Neural cell (in vitro differentiated cells): ENCODE measurements around the gene FAP. TPM values are rescaled to one million over a fixed set of nuclear protein-coding genes. Genes with fewer than 3 reads are reported as not detected.

ENCODE experiments used
- H2AFZ ChIP-seq: fragments of 200-600, 300-800 bp; sonication (generic), shearing (Covaris generic); 2 replicates; pipeline ENCODE4 v1.6.0; 2014; ENCODE audit warnings: low read depth, mild to moderate bottlenecking, antibody characterized with exemption, low read length, moderate library complexity
- H3F3A ChIP-seq: fragments of 200-600 bp; shearing (Covaris generic); 2 replicates; pipeline ENCODE4 v1.6.1; 2016; ENCODE audit warnings: mild to moderate bottlenecking, moderate library complexity, mixed read lengths, antibody characterized with exemption, low read length; ENCODE audit not compliant: insufficient read depth, poor library complexity, severe bottlenecking
- H3K27ac ChIP-seq: fragments of 200-600, 300-800 bp; sonication (generic), shearing (Covaris generic); 2 replicates; pipeline ENCODE4 v1.5.1; 2014; ENCODE audit warnings: mild to moderate bottlenecking, low read length, moderate library complexity
- H3K27me3 ChIP-seq: fragments of 300-800, 200-600 bp; sonication (generic), shearing (Covaris generic); 2 replicates; pipeline ENCODE4 v1.6.0; 2014; ENCODE audit warnings: mild to moderate bottlenecking, low read depth, low read length, moderate library complexity; ENCODE audit not compliant: insufficient read depth
- H3K36me3 ChIP-seq: fragments of 300-800, 200-600 bp; sonication (generic), shearing (Covaris generic); 2 replicates; pipeline ENCODE4 v1.5.1; 2014; ENCODE audit warnings: mild to moderate bottlenecking, antibody characterized with exemption, low read length, moderate library complexity; ENCODE audit not compliant: insufficient read depth
- H3K4me2 ChIP-seq: fragments of 300-800, 200-600 bp; sonication (generic), shearing (Covaris generic); 2 replicates; pipeline ENCODE4 v1.6.0; 2014; ENCODE audit warnings: mild to moderate bottlenecking, low read length
- H3K4me3 ChIP-seq: fragments of 300-800, 200-600 bp; sonication (generic), shearing (Covaris generic); 2 replicates; pipeline ENCODE4 v1.5.1; 2014; ENCODE audit warnings: mild to moderate bottlenecking, low read length, moderate library complexity
- H3K79me2 ChIP-seq: fragments of 200-600 bp; shearing (Covaris generic); replicated peaks from 2 replicates; pipeline ENCODE4 v1.6.0; 2014; ENCODE audit warnings: mild to moderate bottlenecking, low read length, moderate library complexity; ENCODE audit not compliant: insufficient read depth
- H3K9ac ChIP-seq: fragments of 300-800, 200-600 bp; sonication (generic), shearing (Covaris generic); 2 replicates; pipeline ENCODE4 v1.6.1; 2016; ENCODE audit warnings: mild to moderate bottlenecking, low read length, mixed read lengths
- H3K9me2 ChIP-seq: fragments of 200-600 bp; shearing (Covaris generic); 2 replicates; pipeline ENCODE4 v1.6.1; 2016; ENCODE audit warnings: mild to moderate bottlenecking, low read length, mixed read lengths; ENCODE audit not compliant: insufficient read depth
- H3K9me3 ChIP-seq: fragments of 200-600, 300-800 bp; sonication (generic), shearing (Covaris generic); 2 replicates; pipeline ENCODE4 v1.6.1; 2016; ENCODE audit warnings: mild to moderate bottlenecking, mixed run types, low read length, moderate library complexity, mixed read lengths
- H4K20me1 ChIP-seq: fragments of 200-600 bp; shearing (Covaris generic); 2 replicates; pipeline ENCODE4 v1.6.1; 2016; ENCODE audit warnings: mild to moderate bottlenecking, mixed run types; ENCODE audit not compliant: insufficient read depth
- EP300 ChIP-seq: fragments of 450-650 bp; conservative IDR thresholded peaks from 2 replicates; pipeline ENCODE4 v1.6.1; 2014; ENCODE audit warnings: antibody characterized with exemption, mild to moderate bottlenecking, moderate library complexity; ENCODE audit not compliant: poor library complexity, severe bottlenecking
- EZH2 ChIP-seq: fragments of 200-600, 300-800 bp; shearing (Covaris generic), sonication (generic); IDR thresholded peaks from 2 replicates; pipeline ENCODE4 v1.6.1; 2014; ENCODE audit warnings: antibody characterized with exemption, low read length, borderline replicate concordance, mild to moderate bottlenecking; ENCODE audit not compliant: insufficient read depth, poor library complexity, severe bottlenecking
- MXI1 ChIP-seq: fragments of 450-650 bp; conservative IDR thresholded peaks from 2 replicates; pipeline ENCODE4 v1.6.1; 2014; ENCODE audit warnings: antibody characterized with exemption, mild to moderate bottlenecking; ENCODE audit not compliant: poor library complexity, severe bottlenecking
- POLR2AphosphoS5 ChIP-seq: IDR thresholded peaks from 2 replicates; pipeline ENCODE4 v1.6.1; 2012
- RAD21 ChIP-seq: fragments of 450-650 bp; conservative IDR thresholded peaks from 2 replicates; pipeline ENCODE4 v1.6.1; 2014; ENCODE audit warnings: antibody characterized with exemption, mild to moderate bottlenecking, moderate library complexity
- SMC3 ChIP-seq: fragments of 450-650 bp; conservative IDR thresholded peaks from 2 replicates; pipeline ENCODE4 v1.6.1; 2014; ENCODE audit warnings: antibody characterized with exemption, mild to moderate bottlenecking, moderate library complexity; ENCODE audit not compliant: poor library complexity
- TAF1 ChIP-seq: IDR thresholded peaks from 2 replicates; pipeline ENCODE4 v1.6.1; 2012; ENCODE audit warnings: low read depth
- polyA plus RNA-seq: library from polyadenylated mRNA; depleted of rRNA; stranded (reverse); fragments of >200 nt; gene quantifications from 2 replicates; pipeline ENCODE4 v1.2.3, GENCODE V29; 2014
- TF ChIP-seq, protein P1 (sequence below): IDR thresholded peaks from 2 replicates; pipeline ENCODE4 v1.6.1; 2012; ENCODE audit warnings: borderline replicate concordance
- TF ChIP-seq, protein P2 (sequence below): fragments of 450-650 bp; IDR thresholded peaks from 2 replicates; pipeline ENCODE4 v1.5.1; 2014; ENCODE audit warnings: antibody characterized with exemption, mild to moderate bottlenecking, moderate library complexity; ENCODE audit not compliant: poor library complexity, severe bottlenecking

FAP gene
- polyA plus RNA-seq, 1 donor from 2014 or later, result 0.16 TPM

DNA sequence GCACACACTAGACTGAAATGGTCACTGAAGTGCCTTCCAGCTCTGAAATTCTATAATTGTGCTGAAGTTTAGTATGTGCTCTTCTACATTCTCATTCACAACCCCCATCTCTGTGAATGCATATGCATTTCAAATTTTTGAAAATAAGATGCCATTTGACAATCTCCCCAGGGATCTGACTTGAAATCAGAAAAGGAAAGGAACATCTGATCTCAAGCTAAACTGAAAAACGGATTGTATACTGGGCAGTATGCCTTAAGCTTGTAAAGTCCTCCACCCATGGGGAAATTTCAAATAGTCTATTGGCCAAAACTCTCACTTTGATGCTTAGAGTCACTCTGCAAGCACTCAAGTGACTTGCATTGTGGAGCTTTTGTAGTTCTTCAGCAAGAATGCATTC, 22.9 kb downstream of the FAP start:
- no peak overlapping the region for H3K27ac ChIP-seq
- no peak overlapping the region for H3K4me3 ChIP-seq
- H3K79me2 ChIP-seq, result no peaks in the 10 kb centered on the region
- H3K36me3 ChIP-seq, result no peaks in the 10 kb centered on the region
- H2AFZ ChIP-seq, result no peak overlapping the region
- H3K9ac ChIP-seq, result no peak overlapping the region
- H3K9me3 ChIP-seq, result no peaks in the 10 kb centered on the region
- H3K27me3 ChIP-seq, result no peaks in the 10 kb centered on the region
- no peak for TF ChIP-seq TAF1
- TF ChIP-seq EZH2, result no peak
- TF ChIP-seq, protein P1, sequence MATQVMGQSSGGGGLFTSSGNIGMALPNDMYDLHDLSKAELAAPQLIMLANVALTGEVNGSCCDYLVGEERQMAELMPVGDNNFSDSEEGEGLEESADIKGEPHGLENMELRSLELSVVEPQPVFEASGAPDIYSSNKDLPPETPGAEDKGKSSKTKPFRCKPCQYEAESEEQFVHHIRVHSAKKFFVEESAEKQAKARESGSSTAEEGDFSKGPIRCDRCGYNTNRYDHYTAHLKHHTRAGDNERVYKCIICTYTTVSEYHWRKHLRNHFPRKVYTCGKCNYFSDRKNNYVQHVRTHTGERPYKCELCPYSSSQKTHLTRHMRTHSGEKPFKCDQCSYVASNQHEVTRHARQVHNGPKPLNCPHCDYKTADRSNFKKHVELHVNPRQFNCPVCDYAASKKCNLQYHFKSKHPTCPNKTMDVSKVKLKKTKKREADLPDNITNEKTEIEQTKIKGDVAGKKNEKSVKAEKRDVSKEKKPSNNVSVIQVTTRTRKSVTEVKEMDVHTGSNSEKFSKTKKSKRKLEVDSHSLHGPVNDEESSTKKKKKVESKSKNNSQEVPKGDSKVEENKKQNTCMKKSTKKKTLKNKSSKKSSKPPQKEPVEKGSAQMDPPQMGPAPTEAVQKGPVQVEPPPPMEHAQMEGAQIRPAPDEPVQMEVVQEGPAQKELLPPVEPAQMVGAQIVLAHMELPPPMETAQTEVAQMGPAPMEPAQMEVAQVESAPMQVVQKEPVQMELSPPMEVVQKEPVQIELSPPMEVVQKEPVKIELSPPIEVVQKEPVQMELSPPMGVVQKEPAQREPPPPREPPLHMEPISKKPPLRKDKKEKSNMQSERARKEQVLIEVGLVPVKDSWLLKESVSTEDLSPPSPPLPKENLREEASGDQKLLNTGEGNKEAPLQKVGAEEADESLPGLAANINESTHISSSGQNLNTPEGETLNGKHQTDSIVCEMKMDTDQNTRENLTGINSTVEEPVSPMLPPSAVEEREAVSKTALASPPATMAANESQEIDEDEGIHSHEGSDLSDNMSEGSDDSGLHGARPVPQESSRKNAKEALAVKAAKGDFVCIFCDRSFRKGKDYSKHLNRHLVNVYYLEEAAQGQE, result no peak
- TF ChIP-seq, protein P2, sequence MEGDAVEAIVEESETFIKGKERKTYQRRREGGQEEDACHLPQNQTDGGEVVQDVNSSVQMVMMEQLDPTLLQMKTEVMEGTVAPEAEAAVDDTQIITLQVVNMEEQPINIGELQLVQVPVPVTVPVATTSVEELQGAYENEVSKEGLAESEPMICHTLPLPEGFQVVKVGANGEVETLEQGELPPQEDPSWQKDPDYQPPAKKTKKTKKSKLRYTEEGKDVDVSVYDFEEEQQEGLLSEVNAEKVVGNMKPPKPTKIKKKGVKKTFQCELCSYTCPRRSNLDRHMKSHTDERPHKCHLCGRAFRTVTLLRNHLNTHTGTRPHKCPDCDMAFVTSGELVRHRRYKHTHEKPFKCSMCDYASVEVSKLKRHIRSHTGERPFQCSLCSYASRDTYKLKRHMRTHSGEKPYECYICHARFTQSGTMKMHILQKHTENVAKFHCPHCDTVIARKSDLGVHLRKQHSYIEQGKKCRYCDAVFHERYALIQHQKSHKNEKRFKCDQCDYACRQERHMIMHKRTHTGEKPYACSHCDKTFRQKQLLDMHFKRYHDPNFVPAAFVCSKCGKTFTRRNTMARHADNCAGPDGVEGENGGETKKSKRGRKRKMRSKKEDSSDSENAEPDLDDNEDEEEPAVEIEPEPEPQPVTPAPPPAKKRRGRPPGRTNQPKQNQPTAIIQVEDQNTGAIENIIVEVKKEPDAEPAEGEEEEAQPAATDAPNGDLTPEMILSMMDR, result no peak
- TF ChIP-seq SMC3, result no peak
- no peak for TF ChIP-seq RAD21
- no peak for TF ChIP-seq MXI1
- no peak for TF ChIP-seq EP300
- no peak for TF ChIP-seq POLR2AphosphoS5
- no peaks in the 10 kb centered on the region for H4K20me1 ChIP-seq
- no peak overlapping the region for H3K4me2 ChIP-seq
- H3F3A ChIP-seq, result no peaks in the 10 kb centered on the region
- H3K9me2 ChIP-seq, result no peaks in the 10 kb centered on the region

DNA sequence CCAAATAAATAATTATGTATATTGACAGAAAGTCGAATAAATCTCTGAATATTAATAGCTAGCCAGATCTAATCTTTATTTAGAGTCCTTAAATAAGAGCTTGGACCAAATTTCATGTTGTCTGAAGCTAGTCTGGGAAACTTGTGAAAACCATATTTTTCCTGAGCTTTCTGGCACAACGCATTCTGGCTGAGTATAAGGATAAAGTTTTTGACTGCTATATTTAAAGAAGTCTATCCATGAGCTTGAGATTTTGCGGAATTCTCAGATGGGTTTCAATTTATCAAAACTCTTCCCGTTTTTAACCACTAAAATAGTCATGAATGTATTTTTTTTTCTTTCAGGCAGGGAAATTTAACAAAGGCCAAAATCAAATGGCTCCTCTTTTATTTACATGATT, 23.8 kb downstream of the FAP start:
- Histone ChIP-seq H2AFZ (no peak overlapping the region), H3K36me3 (no peaks in the 10 kb centered on the region), H3K9me3 (no peaks in the 10 kb centered on the region), H3K79me2 (no peaks in the 10 kb centered on the region), H3K9me2 (no peaks in the 10 kb centered on the region), H3K27me3 (no peaks in the 10 kb centered on the region), H3K27ac (no peak overlapping the region), H3F3A (no peaks in the 10 kb centered on the region), H3K4me3 (no peak overlapping the region), H3K9ac (no peak overlapping the region), H3K4me2 (no peak overlapping the region), H4K20me1 (no peaks in the 10 kb centered on the region)
- TF ChIP-seq EP300 (no peak), EZH2 (no peak), RAD21 (no peak), POLR2AphosphoS5 (no peak), TAF1 (no peak), MXI1 (no peak), SMC3 (no peak)
- TF ChIP-seq, protein P2, result no peak
- TF ChIP-seq, protein P1, result no peak
